Upper lobe of left lung (tissue), 4 donors: ENCODE data around the gene SGCG.

Source experiments
- EP300 ChIP-seq, 4 donors: sonication (generic); formaldehyde crosslinking; IDR thresholded peaks; one replicate each; pipeline ENCODE4 v1.5.1; 2017; ENCODE audit warnings: antibody characterized with exemption in 4 of 4, control low read depth in 2 of 4
- POLR2A ChIP-seq, 4 donors: fragments of 450-650 bp; IDR thresholded peaks; one replicate each; pipeline ENCODE4 v1.5.1; 2016 to 2017; ENCODE audit warnings: antibody characterized with exemption in 4 of 4, mild to moderate bottlenecking in 2 of 4
- TF ChIP-seq, protein P1 (sequence below), 6 experiments: fragments of 450-650 bp in 4 of 6; fragments of 200-600 bp in 2 of 6; sonication (generic) in 2 of 6; IDR thresholded peaks; one replicate each; pipeline ENCODE4 v1.5.1; 2016 to 2019; ENCODE audit warnings: antibody characterized with exemption in 6 of 6

DNA sequence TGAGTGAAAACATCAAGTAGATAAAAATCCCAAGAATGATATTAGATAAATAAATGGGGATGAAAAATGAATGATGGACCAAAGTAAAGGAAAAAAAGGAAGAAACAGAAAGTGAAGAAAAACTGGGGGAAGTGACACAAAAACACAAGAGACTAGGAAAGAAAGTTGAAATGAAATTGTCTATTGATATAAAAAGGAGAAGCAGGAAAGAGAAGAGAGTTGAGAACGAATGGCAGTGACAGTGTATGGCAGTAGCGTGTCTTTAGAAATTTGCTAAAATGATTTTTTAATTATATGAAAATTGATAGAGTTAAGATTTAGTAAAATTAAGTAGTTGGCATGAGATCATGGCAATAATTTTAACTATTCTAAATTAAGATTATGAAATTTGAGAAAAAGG is 36.3 kb upstream of the SGCG start:
- no peak for TF ChIP-seq EP300 (IDR thresholded peaks at IDR 0.05)
- no peak for TF ChIP-seq POLR2A (IDR thresholded peaks at IDR 0.05)
- TF ChIP-seq, protein P1, sequence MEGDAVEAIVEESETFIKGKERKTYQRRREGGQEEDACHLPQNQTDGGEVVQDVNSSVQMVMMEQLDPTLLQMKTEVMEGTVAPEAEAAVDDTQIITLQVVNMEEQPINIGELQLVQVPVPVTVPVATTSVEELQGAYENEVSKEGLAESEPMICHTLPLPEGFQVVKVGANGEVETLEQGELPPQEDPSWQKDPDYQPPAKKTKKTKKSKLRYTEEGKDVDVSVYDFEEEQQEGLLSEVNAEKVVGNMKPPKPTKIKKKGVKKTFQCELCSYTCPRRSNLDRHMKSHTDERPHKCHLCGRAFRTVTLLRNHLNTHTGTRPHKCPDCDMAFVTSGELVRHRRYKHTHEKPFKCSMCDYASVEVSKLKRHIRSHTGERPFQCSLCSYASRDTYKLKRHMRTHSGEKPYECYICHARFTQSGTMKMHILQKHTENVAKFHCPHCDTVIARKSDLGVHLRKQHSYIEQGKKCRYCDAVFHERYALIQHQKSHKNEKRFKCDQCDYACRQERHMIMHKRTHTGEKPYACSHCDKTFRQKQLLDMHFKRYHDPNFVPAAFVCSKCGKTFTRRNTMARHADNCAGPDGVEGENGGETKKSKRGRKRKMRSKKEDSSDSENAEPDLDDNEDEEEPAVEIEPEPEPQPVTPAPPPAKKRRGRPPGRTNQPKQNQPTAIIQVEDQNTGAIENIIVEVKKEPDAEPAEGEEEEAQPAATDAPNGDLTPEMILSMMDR (IDR thresholded peaks at IDR 0.05) = no peak
